GM19239 (cell line): ENCODE measurements around the gene NEBL.

Source experiments
- DNase-seq: peaks from one replicate; pipeline ENCODE4 v3.0.0; 2011; ENCODE audit warnings: low spot score; ENCODE audit not compliant: insufficient read length
- FAIRE-seq: peaks from 2 replicates; lab custom pipeline; 2011; peaks lifted over from hg19 to GRCh38; lab: Jason Lieb, UNC

NEBL gene

GRCh38 chr10:20903635-20904390, 6.7 kb upstream of the NEBL start:
- DNase-seq (no peak), FAIRE-seq (no peak)

DNA sequence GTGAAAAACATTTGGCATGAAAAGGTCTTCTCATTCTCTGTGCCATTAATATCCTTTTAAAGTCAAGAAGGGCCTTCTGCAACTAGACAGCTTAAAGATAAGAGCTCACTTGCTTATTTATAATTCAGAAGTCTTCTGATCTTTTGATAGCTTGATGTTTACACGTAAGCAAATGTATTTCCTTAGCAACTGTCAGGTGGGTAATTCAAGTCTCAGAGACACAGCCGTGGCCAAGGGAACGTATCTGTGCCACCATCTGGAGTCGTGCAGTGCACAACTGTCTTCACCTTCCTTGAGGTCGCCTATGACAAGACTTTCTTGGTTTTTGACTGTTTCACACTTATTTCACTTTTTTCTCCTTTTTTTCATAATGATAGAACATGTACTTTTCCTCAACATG, 4.0 kb upstream of the NEBL start:
- DNase-seq (no peak), FAIRE-seq (no peak)

GRCh38 chr10:20898866-20899535, 1.9 kb upstream of the NEBL start:
- no peak for DNase-seq
- FAIRE-seq, result no peak

DNA sequence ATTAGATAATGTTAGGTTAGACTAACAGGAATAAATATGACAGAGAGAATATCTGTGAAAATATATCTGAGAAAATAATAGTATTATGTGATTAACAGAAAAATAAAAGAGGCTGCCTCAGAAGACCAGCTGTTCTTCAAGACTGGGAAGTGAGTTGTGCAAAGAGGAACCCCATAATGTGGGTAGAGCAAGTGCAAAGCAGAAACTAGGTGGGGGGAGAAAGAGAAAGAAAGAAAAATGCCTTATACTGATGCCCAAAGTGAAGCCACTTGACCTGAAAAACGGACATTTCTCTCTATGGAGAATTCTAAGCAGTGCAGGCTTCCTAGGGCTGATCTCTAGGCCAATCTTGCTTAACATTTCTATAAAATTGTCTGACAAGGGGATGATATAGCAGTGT, 3.8 kb downstream of the NEBL start:
- DNase-seq, result no peak
- no peak for FAIRE-seq

DNA sequence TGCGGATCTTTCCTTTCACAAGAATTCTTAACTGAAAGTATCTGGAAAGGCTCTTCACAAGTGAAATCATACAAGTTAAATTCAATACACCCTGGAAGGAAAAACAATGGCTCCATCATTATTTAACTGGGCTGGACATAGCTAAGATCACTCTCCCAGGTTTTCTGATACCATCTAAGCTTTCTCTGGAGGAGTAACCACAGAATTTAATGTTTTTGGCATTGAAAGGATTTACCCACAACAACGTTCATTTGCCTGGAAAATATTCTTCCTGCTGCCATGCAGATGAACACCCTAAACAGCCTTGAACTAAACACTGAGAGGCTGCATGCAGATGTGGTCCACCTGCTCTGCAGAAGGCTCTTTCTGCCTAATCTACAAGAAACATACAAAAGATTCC, 4.3 kb downstream of the NEBL start:
- DNase-seq (no peak), FAIRE-seq (no peak)

GRCh38 chr10:20892011-20892585, 5.0 kb downstream of the NEBL start:
- FAIRE-seq (no peak), DNase-seq (no peak)

GRCh38 chr10:20891338-20891714, 5.8 kb downstream of the NEBL start:
- DNase-seq, result no peak
- no peak for FAIRE-seq

DNA sequence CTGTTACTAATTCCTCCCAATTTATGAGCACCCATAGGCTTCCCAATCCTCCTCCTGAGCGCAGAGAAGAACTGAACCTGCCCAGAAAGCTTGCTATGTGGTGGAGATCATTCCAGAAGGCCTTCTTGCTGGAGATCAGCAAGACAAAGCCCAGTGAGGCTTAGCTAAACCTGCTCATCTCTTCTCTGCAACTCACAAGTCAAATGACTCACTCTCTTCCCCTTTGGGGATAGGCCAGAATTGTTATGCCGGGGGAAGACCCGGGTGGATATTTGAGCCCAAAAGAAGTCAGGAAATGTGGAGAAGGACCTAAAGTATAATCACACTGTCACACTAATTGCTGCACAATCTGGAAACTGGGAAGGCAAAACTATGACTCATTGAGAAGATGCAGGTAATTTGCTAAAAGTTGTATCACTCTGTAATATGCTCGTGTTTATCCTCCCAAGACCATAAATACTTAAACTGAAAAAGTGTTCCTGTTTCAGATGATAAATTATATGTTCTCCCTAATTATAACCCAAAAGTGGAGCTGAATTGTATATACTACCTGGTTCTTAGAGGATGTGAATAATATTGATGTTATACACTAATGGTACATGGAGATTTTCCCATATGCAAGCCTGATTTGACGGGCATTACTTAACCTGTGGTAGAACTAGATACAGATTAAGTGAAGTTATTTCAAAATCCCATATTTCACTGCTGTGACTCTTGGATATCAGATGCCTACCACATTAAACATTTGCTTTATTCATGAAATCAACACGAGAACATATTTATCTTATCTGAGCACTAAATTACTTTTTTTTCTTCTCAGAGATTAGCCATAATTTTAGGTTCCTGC, 6.4 kb downstream of the NEBL start:
- no peak for FAIRE-seq
- no peak for DNase-seq

GRCh38 chr10:20890009-20890408, 7.1 kb downstream of the NEBL start:
- no peak for FAIRE-seq

DNA sequence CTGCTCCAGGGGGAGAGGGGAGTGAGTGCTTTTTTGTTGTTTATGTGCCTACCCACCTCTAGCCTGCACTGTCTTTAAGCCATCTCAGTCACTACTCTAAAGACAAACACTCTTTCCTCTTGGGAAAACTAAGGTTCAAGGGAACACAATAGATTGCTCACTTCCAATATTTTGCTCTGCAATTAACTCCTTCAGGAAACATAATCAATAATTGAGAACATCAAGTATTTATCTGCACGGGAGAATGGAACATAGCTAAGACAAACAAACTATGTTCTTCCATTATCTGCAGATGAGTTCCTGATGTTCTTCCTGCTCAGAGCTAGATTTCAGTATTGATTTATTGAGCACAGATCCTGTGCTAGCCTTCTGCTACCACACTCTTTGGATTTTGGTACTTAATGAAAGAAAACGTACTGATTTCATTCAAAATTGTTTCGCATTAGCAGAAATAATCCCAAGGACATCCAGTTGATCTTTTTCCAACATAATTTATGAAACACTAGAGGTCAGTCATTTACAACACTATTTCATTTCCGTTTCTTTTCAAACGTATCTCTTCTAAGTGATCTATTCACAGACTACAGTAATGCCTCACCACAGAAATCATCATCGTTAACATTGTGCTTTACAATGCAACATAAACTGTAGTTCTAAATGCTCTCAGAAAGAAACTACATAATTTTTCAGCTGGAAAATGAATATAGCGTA, 8.3 kb downstream of the NEBL start:
- DNase-seq, result no peak
- peak; percentile 39 for FAIRE-seq

More at GRCh38 chr10:20890009-20890408, 7.1 kb downstream of the NEBL start:
- no peak for DNase-seq

GRCh38 chr10:20887706-20888555, 9.2 kb downstream of the NEBL start:
- no peak for DNase-seq
- FAIRE-seq, result no peak

DNA sequence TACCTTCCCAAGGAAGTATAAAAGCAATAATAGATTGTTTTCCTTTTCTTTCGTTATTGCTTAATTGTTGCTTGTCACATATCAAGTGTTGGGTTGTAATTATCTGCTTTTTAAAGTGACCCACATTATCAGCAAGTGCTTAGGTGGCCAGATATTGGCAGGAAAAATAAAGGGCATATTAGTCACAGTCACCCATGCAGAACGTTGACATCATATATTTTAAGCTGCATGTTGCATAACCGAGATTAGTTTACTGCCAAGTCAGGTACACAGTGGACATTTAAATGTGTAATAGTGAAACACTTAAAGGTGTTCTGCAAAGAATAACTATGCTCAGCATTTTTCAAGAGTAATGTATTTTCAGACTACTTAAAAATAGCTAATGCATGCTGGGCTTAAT, 11.4 kb downstream of the NEBL start:
- DNase-seq, result no peak

GRCh38 chr10:20883552-20883951, 13.6 kb downstream of the NEBL start:
- no peak for FAIRE-seq

More for the DNA sequence above, 11.4 kb downstream of the NEBL start:
- no peak for FAIRE-seq

DNA sequence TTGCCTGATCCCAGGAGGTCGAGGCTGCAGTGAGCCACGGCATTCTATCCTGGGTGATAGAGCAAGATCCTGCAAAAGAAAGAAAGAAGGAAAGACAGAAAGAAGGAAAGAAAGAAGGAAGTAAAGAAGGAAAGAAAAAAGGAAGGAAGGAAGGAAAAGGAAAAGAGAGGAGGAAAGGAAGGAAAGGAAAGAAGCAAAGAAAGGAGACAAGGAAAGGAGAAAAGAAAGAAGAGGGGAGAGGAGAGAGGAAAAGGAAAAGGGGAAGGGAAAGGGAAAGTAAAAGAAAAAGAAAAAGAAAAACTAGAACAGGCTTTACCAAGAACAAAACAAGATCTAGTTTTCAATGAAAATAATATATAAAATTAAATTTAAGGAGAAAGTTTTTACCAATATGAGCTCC, 15.0 kb downstream of the NEBL start:
- DNase-seq (no peak), FAIRE-seq (no peak)

More at GRCh38 chr10:20883552-20883951, 13.6 kb downstream of the NEBL start:
- DNase-seq, result no peak

- FAIRE-seq (no peak), DNase-seq (no peak)
Observed at GRCh38 chr10:20879136-20879535, 18.0 kb downstream of the NEBL start.

DNA sequence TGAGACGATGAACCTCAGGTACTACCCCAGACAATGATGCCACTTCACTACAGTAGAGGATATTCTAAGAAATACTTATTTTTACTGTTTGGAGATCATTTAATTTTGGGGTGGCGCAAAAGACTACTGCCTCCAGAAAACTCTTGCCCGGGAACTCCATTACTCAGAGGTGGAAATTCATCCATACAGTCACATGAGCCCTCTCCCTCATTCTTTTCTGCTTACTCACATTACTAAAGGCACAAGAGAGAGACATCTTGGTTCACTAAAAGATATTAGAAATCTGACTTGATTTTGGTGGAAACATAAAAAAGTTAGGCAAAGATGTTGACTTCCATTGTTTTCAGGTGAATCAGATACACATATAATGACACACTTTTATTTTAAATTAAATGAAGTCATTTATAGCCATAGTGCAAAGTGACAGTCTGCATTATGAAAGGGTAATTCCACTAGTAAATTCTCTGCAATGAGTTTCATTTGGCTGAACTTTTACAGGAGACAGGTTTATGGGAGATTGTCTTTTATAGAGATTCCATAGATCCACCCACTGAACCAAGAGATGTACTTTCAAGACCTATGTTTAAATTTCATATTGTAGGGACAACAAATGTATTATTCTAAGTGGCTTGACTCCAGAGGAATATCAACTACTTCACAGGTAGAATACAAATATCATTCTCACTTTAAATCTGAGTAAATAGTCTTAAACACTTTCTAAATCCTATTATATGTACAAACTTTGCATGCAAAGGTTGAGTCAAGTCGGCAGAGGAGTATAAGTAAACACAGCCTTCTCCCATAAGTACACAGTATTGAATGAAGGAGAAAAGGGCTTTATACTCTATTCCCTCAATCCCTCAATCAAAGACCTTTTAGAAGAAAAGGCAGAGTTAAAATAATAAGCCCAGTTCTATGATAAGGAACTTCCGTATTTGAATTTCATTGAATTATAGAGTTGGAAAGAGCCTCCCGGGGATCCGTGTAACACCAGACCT, 18.8 kb downstream of the NEBL start:
- DNase-seq, result no peak
- FAIRE-seq, result no peak

GRCh38 chr10:20877554-20877953, 19.6 kb downstream of the NEBL start:
- FAIRE-seq, result no peak
- DNase-seq, result no peak

- no peak for DNase-seq
- no peak for FAIRE-seq
Observed at GRCh38 chr10:20874261-20874660, 22.9 kb downstream of the NEBL start.
